Vagina (tissue), 2 donors: ENCODE data around the gene SMG6.

ENCODE experiments used
- POLR2A ChIP-seq, 2 donors: fragments of 450-650 bp; IDR thresholded peaks; one replicate each; pipeline ENCODE4 v1.6.1; 2017; ENCODE audit warnings: antibody characterized with exemption in 2 of 2, mild to moderate bottlenecking in 2 of 2, moderate library complexity in 2 of 2
- POLR2AphosphoS5 ChIP-seq, 2 donors: sonication (generic); formaldehyde crosslinking; IDR thresholded peaks; one replicate each; pipeline ENCODE4 v1.9.0; 2017; ENCODE audit warnings: antibody characterized with exemption in 2 of 2, mild to moderate bottlenecking in 2 of 2, low read depth in 1 of 2; ENCODE audit not compliant: insufficient read depth in 1 of 2

DNA sequence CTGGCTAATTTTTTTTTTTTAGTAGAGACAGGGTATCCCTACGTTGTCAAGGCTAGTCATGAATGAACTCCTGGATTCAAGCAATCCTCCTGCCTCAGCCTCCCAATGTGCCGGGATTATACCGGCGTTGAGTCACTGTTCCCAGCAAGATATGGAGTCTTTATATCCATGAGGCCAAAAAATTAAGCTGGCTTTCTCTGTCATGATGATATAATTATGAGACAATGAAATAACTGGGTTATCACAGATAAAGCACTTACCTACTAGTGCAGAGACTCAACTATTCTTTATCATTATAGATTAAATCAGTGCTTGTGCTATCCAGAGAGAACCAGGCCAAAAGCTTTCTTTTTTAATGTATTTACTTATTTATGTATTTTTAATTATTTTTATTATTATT lies 36.2 kb downstream of the SMG6 start:
- TF ChIP-seq POLR2AphosphoS5 (IDR thresholded peaks at IDR 0.05; ENCODE audit: insufficient read depth in 1 of 2, low read depth in 1 of 2) (no peak), POLR2A (IDR thresholded peaks at IDR 0.05) (no peak)
